GM19397 (cell line): ENCODE measurements around the gene RIC1.
"Not testable (repeated sequence)": the region's sequence is repeated elsewhere in the genome, so short reads cannot be mapped to it uniquely, and the experiment has no call there.

Experiments used
- ATAC-seq: cut with Tn5 transposase; IDR thresholded peaks from one replicate; pipeline ENCODE4 v1.9.1; 2021; ENCODE audit warnings: mild to moderate bottlenecking, moderate library complexity; ENCODE audit not compliant: unreplicated experiment

The RIC1 gene, protein sequence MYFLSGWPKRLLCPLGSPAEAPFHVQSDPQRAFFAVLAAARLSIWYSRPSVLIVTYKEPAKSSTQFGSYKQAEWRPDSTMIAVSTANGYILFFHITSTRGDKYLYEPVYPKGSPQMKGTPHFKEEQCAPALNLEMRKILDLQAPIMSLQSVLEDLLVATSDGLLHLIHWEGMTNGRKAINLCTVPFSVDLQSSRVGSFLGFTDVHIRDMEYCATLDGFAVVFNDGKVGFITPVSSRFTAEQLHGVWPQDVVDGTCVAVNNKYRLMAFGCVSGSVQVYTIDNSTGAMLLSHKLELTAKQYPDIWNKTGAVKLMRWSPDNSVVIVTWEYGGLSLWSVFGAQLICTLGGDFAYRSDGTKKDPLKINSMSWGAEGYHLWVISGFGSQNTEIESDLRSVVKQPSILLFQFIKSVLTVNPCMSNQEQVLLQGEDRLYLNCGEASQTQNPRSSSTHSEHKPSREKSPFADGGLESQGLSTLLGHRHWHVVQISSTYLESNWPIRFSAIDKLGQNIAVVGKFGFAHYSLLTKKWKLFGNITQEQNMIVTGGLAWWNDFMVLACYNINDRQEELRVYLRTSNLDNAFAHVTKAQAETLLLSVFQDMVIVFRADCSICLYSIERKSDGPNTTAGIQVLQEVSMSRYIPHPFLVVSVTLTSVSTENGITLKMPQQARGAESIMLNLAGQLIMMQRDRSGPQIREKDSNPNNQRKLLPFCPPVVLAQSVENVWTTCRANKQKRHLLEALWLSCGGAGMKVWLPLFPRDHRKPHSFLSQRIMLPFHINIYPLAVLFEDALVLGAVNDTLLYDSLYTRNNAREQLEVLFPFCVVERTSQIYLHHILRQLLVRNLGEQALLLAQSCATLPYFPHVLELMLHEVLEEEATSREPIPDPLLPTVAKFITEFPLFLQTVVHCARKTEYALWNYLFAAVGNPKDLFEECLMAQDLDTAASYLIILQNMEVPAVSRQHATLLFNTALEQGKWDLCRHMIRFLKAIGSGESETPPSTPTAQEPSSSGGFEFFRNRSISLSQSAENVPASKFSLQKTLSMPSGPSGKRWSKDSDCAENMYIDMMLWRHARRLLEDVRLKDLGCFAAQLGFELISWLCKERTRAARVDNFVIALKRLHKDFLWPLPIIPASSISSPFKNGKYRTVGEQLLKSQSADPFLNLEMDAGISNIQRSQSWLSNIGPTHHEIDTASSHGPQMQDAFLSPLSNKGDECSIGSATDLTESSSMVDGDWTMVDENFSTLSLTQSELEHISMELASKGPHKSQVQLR (N-terminal part only)

DNA sequence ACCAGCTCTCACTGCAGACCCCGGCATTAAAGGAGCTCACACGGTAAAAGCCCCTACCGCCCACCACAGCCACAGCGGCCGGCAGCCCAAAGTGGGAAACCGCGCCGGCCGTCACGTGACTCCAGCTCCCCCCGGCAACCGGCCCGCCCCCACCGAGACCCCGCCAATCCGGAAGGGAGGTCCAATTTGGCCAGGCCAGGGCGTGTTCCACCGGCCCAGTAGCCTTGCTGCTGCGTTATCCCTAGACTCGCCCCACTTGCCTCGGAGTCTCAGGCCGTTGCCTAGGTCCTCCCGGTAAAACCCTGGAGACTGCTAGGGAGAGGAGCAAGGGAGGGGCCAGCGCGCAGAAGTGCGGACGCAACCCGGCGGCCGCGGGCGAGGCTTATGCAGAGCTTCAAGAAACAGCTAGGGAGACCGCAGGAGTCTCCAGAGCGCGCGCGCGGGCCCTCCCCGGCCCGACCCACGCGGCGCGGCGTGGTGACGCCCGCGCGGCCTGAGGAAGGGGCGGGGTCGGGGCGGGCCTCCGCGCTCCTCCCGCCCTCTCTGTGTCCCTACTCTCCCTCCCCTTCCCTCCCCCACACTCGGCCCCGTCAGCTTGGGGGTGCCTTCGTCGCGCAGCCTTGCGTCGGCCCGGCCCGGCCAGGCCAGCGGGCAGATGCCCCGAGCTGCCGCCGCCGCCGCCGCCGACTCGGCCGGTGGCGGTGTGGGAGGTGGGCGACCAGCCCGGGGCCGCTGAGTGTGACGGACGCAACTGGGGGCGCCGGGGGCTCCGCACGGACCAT lies at the start of gene RIC1:
TSS of gene RIC1 (plus strand) at position 578 of the 782 bp plus-strand sequence. CDS start at position 781, 203 bp downstream.
- peak; percentile 66 for ATAC-seq

DNA sequence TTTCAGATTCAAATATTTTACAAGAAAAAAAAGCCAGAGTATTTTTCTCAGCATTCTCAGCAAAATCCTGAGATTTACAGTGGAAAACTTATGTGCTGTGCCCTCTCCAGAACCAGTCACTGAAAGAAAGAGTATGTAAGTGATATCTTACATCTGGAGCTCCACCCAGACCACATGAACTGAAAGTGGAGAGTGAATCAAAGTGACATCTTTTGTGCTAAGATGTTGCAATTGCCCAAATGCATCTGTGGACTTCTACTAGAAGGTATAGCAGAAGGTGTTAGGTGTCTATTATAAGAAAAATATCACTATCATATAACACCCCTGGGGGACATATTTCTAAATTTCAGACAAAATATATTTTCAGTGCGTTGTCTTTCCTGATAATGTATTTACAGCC lies 49.0 kb upstream of the RIC1 start:
- ATAC-seq, result no peak

DNA sequence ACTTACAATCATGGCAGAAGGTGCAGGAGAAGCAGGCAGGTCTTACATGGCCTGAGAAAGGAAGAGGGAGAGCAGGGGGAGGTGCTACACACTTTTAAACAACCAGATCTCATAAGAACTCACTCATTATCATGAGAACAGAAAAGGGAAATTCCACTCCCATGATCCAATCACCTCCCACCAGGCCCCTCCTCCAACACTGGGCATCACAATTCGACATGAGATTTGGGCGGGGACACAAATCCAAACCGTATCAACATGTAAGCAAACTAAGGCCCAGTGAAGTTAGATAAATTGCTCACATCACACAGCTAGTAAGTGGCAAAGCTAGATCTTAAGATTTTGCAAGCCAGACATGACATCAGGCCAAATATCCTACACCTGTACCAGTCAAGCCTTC lies 48.3 kb upstream of the RIC1 start:
- ATAC-seq, result no peak

DNA sequence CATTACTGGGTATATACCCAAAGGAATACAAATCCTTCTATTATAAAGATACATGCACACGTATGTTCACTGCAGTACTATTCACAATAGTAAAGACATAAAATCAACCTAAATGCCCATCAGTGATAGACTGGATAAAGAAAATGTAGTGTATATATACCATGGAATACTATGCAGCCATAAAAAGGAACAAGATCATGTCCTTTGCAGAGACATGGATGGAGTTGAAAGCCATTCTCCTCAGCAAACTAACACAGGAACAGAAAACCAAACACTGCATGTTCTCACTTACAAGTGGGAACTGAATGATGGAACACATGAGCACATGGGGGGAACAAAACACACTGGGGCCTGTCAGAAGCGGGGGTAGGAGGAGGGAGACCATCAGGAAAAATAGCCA lies 47.2 kb upstream of the RIC1 start:
- not testable (repeated sequence) for ATAC-seq

DNA sequence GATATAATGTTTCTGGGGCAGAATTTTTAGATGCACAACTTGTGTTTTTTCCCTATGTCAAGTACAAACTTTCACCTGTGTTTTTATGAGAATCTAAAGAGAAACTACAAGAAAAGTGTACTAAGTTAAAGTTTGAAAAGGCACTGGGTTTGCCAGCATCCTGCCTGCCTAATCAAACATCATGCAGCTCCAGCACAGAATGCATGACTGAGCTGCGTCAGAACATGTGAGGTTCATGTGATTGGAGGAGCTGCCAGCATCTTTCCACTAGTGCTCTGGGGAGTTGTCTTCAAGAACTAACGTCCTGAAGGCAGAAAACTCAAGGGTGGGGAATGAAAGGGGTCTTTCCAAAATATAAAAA lies 46.1 kb upstream of the RIC1 start:
- ATAC-seq, result peak; percentile 55

DNA sequence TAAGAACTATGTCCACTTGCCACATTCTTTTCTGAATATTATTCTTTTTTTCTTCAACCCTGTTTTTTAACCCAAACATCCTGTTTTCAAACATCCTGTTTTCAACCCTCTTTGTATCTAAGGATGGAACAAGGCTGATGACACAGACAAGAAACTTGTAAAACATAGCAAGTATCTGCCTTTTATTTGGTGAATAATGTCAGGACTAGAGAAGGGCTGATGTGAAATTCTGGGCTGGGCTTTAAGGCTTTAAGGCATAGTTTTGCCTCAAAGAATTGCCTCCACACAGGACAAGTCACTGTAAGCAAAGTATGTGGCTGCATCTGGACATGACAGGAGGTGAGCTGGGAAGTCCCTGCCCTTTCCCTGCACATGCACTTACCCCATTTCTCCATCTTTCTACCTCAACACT lies 42.5 kb upstream of the RIC1 start:
- no peak for ATAC-seq

DNA sequence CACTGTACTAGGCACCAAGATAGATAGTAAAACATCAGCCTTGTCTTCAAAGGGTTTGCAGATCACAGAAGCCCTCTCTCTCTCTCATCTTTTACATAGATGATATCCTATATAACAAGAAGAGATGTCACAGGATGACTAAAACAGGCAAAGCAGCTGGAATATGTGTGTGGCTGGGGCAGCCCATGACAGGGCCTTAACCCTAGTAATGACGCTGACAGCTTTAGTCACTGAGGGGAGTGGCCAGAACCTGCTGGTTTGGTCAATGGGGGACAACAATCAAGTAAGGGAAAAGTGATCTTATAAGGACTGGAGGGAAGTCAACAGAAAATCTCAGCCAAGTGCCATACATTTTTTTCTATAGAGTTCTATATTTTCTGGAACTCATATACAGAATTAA lies 41.9 kb upstream of the RIC1 start:
- no peak for ATAC-seq

DNA sequence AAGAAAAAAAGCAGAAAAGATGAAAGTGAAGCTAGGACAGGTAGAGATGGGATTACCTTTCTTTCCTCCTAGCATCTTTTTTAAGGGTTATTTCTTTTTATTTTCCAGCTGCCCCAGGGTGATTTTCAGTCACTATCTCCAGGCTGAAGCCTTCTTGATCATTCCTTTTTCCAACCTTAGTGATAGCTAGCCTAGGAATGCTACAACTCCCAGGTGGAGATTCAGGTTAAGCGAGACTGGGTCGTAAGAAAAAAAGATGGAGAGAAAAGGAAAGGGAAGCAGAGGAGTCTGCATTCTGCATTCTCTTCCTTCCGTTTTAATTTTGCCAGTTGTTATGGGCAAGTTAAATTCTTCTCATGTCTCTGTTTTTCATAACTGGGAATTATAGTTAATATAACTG lies 36.7 kb upstream of the RIC1 start:
- no peak for ATAC-seq

DNA sequence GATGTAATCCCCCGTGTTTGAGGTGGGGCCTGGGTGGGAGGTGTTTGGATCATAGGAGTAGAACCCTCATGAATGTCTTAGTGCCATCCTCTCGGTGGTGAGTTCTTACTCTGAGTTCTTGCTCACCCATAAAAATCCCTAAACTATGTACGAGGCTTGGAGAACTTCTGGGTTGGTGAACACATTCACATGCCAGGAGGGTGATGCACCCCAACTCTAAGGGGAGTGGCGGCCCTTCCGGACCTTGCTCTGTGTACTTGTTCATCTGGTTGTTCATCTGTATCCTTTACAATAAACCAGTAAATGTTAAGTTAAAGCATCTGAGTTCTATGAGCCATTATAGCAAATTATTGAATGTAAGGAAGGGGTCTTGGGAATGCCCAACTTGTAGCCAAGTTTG lies 36.0 kb upstream of the RIC1 start:
- no peak for ATAC-seq

DNA sequence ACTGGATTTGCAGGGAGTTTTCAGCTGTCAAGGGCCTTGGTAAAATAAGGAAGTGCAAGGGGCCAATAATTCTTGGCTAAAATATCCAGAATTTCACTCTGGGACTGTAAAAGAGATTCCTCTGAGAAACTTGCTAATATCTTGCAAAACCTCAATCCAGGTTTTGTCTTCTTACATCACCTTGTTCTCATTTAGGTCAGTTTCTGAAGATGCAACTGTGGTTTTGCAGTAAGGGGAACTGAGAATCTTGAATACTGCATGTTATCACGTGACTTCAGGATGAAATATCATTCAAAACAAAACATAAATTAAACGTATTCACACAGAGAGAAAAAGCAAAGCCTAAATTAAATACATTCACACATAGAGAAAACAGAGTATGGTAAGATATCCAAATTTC lies 35.0 kb upstream of the RIC1 start:
- ATAC-seq, result peak; percentile 55

DNA sequence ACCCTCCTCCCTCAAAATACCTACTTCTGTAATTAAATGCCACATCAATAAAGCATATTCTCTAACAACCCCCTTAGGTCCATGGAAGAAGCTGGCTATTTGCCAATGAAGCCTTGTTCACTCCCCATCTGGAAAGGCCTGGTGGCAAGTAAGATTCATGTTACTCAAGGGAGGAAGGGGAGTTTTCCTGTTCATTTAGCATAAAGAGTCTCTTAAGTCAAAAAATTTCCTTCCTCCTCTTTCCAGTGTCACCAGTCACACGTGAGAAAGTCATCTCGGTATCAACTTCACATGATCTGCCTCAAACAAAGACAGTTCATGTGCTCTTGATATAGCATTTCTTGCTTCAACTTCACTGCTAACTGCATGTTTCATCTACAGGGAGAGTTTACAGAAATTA lies 32.7 kb upstream of the RIC1 start:
- no peak for ATAC-seq

DNA sequence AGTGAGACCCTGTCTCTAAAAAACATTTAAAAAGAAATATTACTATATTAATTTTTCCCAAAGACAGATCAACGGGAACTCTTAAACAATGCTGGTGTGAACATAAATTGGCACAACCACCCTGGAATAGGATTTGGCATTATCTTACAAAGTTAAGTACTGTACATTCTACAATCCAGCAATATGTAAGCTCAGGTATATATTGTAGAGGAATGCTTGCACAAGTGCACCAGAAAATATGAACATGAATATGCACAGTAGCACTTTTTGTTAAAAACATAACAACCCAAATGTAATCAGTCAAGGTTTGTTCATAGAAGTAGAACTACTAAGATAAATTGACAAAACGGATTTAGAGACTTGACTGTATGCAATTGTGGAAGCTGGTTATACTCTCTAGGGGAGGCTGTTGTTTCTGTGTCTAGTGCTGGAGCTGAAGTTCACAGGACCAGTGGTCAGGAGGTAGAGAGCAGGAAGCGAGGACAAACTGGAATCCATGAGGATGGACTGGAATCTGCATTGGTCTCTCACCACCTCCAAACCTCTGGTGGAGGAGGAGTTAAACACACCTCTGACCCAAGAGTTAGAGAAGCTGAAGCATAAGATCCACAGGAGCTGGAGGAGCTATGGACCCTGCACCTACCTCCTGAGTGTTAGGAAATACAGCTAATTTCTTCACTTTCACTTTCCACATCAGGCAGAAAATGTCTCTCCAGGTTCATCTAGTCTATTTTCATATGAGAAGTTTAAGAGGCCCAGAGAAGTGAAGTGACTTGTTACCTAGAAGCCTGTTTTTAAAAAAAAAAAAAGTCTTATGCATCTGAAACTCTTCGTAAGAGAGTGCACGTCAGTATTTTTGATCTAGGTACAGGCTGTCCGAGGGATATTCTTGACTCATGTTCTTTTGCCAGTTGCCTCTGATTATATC lies 20.3 kb upstream of the RIC1 start:
- ATAC-seq, result peak; percentile 59

DNA sequence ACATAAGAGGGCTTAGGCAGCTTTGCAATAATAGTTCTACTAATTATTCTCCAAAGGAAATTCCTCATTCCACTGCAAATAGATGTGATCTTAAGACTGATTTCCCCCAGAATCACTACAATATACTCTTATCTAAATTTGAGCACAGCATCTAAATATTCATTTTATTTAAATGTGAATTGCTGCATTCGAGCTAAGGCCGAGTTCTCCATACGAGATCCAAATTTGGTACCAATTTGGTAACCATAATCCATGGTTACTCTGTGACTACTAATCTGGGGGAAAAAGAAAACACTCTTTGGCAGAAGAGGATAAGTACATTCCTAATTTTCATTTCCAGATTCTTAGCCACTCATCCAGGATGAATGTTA lies 19.7 kb upstream of the RIC1 start:
- ATAC-seq, result no peak

DNA sequence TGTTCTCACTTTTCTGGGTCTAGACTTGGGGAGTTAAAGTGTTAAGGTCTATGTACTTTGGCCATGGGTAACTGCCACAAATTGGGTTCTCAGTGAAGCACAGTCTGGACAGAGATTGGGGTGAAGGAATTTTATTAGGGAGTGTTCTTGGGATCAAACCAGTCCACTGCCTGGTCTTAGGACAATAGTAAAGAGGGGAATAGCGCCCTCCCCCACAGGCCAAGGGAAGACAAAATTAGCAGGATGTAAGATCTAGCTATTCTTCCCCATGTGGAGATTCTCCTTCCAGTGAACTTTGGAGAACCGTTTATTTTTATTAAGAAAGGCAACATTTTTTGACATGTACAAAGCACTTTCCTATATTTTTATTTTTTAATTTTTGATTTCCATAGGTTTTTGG lies 18.4 kb upstream of the RIC1 start:
- no peak for ATAC-seq

DNA sequence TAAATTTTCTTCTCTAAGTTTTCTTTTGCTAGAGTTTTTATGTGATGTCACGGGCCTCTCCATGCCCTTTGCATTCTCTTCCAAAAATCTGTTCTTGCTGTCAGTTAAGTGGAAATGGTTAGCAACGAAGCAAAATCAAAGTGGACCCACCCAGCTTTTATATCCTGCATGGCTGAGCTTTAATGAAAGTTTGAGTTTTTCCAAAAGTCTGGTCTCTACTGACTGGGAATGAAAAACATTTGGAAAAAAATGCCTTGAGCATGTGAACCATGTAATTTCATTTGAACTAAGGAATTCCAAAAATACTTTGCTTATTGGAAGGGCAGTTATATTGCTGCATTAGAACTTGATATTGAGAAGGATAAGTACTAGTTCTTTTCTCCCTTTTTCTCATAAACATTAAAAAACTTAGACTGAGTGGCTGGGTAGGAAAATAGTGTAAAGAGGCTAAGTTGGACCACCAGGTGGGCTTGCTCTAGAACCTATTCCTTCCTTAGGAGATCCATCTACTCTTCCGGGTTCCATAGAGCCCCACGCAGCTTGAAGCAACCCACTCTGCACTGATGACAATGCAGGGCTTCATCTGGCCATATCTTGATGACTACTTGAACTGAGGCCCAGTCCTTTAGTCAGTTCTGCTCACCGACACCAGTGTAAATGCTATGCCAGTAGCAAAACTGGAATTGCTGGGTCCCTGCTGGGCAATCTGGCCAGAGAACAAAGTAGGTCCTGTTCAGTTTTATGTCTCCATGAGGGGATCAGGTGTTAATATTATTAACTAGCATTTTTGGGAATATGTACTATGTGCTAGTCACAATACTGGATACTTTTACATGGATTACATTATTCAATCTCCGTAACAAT lies 17.4 kb upstream of the RIC1 start:
- no peak for ATAC-seq

DNA sequence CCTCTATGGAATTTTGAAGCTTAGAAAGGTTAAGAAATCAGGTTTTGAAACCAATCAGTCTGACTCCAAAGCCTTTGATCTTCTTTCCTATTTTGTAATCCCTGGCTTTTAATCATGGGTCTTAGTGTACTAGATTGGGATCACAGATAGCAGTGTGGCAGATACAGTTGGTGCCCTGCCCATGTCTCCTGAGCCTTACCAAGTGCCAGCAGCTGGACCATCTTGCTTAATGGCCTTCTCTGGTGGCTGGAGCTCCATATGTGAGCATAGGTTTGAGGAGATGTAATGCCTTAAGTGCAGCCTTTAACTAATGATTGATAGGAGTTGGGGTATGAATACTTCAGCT lies 16.7 kb upstream of the RIC1 start:
- ATAC-seq, result no peak

DNA sequence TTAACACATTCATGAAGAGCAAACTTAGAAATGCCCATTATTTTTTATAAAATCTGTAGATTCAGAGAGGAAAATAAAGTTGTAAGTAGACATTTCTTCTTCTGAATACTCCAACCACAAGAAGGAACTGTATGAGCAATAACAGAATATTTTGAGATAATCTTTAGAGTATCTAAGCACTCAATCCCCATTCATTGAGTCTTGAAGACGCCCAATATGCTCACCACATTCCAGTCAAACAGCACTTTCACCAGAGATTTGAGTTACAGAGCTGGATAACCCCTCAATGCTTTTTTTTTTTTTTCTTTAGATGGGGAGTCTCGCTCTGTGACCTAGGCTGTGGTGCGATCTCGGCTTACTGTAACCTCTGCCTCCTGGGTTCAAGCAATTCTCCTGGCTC lies 14.7 kb upstream of the RIC1 start:
- no peak for ATAC-seq

DNA sequence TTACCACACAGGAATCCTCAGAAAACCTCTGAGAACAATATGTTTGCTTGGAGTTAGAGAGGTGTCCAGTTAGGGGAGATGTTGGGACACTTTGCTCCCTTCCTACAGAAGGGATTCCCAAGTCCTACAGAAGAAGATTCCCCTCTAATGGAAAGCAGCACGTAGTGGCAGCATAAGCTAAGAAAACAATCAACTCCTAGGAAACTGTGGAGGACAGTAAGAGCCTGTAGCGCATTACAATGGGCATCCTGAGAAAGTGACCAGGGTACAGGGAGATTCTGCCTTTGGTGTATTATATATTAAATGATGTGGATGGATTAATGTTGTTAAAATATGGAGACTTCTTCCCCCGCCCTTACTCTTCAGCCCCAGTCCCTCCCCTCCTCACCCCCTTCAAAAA lies 13.9 kb upstream of the RIC1 start:
- ATAC-seq, result no peak

DNA sequence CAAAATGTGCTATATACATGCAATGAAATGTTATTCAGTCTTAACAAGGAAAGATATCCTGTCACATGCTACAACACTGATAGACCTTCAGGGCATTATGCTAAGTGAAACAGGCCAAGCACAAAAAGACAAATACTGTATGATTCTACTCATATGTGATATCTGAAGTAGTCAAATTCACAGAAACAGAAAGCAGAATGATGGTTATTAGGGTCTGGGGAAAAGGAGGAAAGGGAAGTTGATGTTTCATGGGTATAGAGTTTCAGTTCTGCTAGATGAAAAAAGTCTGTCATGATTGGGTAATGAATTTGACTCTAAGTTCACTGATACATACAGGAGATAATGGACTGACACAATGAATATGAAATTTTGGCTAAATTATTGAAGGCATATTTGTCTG lies 11.2 kb upstream of the RIC1 start:
- ATAC-seq, result peak; percentile 90
